ENCODE results near the gene STAB2.
"Not testable (repeated sequence)": the region's sequence is repeated elsewhere in the genome, so short reads cannot be mapped to it uniquely, and the experiment has no call there.

STAB2 gene

DNA sequence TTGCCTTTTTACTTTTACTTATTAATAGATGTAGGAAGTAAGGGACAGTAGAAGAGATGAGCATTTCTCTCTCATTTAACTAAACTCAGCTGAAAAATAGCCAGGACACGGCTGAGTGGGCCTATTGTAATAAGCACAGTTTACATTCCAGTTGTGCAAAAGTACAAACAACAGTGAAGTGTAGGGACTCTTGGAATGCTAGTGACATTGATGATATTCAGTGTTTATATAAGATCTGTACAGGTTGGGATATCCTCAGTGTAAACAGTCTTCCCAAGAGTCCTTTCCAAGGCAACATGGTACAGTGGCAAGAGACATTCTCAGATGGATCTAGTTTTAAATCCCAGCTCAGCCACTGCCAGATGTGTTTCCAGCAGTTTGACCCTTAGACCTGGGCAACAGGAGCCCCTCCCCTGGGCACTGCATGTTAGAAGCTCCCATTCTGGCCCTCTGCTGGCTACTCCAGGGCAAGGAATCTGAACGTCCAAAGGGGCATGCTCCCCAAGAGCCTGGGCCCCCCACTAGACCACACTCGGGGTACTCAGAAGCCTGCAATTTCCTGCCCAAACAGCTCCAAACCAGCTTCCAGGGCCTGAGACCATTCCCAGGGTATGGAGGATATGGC is 55.3 kb downstream of the STAB2 start:
- no peak overlapping the region for H3K27ac ChIP-seq
- TF ChIP-seq ZFX (IDR thresholded peaks at IDR 0.05; ENCODE audit: borderline replicate concordance) = no peak
- TF ChIP-seq, protein P1, sequence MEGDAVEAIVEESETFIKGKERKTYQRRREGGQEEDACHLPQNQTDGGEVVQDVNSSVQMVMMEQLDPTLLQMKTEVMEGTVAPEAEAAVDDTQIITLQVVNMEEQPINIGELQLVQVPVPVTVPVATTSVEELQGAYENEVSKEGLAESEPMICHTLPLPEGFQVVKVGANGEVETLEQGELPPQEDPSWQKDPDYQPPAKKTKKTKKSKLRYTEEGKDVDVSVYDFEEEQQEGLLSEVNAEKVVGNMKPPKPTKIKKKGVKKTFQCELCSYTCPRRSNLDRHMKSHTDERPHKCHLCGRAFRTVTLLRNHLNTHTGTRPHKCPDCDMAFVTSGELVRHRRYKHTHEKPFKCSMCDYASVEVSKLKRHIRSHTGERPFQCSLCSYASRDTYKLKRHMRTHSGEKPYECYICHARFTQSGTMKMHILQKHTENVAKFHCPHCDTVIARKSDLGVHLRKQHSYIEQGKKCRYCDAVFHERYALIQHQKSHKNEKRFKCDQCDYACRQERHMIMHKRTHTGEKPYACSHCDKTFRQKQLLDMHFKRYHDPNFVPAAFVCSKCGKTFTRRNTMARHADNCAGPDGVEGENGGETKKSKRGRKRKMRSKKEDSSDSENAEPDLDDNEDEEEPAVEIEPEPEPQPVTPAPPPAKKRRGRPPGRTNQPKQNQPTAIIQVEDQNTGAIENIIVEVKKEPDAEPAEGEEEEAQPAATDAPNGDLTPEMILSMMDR (IDR thresholded peaks at IDR 0.05) = no peak

DNA sequence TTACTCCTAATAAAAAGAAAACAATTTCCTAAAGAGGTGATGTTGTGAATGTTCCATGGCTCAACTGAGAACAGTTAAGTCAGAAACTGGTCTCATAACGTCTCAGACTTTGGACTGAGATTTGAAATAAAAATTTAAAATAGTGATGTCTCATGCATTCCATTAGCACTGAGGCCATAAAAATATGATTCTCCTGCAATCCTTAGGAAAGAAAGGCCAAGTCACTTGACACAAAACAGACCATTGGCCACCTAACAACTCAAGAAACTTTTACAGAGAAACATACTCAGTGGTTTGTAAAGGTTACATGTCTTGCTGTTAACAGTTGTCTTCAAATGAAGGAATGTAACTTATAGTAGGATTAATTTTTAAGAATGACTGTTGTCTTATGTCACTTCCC is 58.1 kb downstream of the STAB2 start:
- TF ChIP-seq, protein P1 (IDR thresholded peaks at IDR 0.05) = no peak
- TF ChIP-seq ZFX (IDR thresholded peaks at IDR 0.05; ENCODE audit: borderline replicate concordance) = no peak
- no peak overlapping the region for H3K27ac ChIP-seq

DNA sequence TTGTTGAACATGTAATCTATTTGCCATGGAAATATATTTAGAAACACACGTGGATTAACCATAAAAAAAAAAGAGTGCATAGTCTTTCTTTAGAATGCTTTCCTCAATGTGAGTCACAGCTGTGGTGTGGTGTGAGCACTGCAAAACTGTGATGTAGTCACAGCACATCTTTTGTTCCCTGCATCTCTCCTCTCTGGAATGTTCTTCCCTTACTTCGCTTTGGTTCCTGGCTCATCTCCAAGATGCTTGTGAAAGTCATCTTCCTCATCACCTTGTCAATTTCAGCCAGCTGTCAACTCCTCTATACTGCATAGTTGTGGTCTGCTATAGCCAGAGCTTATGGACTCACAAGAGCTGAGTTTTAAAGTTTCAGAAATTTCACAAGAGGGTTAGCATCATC is 60.2 kb downstream of the STAB2 start:
- TF ChIP-seq ZFX (IDR thresholded peaks at IDR 0.05; ENCODE audit: borderline replicate concordance) = no peak
- TF ChIP-seq, protein P1 (IDR thresholded peaks at IDR 0.05) = no peak
- no peak overlapping the region for H3K27ac ChIP-seq

DNA sequence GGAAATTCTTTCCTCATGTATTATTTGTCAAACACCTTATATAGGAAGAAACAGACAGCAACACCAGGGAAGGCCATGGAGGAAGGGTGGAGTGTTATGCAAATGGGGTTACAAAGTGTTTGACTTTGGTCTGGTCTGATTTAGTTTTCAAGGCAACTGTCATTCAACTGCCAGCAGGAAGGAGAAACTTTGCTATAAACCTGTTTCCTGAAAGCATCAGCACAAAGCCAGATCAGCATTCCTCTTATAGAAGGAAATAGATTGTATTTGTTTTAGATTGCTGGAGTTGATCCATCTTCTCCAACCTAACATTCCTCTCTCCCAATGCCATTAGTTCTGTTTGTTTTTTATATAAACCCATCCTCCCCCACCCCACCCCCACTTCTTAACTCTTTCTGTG is 65.7 kb downstream of the STAB2 start:
- H3K27ac ChIP-seq = no peak overlapping the region
- TF ChIP-seq ZFX (IDR thresholded peaks at IDR 0.05; ENCODE audit: borderline replicate concordance) = no peak
- TF ChIP-seq, protein P1 (IDR thresholded peaks at IDR 0.05) = no peak

DNA sequence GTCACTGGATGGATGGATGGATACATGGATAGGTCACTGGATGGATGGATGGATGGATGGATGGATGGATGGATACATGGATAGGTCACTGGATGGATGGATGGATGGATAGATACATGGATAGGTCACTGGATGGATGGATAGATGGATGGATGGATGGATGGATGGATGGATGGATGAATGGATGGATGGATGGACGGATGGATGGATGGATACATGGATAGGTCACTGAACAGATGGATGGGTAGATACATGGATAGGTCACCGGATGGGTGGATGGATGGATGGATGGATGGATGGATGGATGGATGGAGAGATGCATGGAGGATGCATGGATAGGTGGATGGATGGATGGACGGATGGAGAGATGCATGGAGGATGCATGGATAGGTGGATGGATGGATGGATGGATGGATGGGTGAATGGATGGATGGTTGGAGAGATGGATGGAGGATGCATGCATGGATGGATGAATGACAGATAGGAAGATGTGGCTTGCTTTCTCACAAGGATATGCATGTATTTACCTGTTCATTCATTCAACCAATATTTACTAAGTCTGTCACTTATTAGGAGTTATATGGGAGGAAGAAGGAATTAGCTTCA is 66.6 kb downstream of the STAB2 start:
- not testable (repeated sequence) for H3K27ac ChIP-seq

DNA sequence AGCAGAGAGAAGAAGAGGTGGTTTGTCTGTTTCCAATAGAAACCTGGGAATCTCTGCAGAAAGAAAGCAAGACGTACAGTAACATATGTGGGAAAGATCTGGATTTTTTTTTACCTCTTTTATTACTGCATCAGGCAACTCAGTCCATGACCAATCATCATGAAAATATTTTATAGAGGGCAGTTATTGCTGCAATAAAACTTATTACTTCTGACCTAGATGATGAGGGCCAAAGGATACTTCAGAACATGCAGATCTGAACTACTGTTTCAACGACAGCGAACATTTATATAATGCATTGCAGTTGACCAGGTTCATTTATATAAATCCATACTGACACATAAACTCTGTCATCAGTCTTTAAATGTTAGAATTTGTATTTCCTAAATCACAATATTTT is 67.7 kb downstream of the STAB2 start:
- no peak overlapping the region for H3K27ac ChIP-seq
- TF ChIP-seq ZFX (IDR thresholded peaks at IDR 0.05; ENCODE audit: borderline replicate concordance) = no peak
- TF ChIP-seq, protein P1 (IDR thresholded peaks at IDR 0.05) = no peak

DNA sequence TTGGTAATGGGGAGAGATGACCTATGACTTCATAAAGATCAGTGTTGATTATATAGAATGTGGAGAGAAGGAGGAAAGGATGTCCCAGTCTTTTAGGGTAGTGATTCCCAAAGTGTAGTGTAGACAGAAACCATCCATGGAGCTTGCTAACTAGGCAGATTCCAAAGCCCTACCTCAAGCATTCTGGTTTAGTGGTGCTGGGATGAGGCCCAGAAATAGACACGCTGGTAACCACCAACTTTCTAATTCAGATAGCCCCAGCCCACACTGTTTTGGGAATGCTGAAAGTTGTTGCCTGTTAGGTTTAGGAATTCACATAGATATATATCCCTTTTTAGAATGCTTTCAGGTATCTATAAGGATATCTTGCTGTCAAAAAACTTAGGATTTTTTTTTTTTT is 69.2 kb downstream of the STAB2 start:
- no peak for TF ChIP-seq ZFX (IDR thresholded peaks at IDR 0.05; ENCODE audit: borderline replicate concordance)
- TF ChIP-seq, protein P1 (IDR thresholded peaks at IDR 0.05) = no peak
- no peak overlapping the region for H3K27ac ChIP-seq

DNA sequence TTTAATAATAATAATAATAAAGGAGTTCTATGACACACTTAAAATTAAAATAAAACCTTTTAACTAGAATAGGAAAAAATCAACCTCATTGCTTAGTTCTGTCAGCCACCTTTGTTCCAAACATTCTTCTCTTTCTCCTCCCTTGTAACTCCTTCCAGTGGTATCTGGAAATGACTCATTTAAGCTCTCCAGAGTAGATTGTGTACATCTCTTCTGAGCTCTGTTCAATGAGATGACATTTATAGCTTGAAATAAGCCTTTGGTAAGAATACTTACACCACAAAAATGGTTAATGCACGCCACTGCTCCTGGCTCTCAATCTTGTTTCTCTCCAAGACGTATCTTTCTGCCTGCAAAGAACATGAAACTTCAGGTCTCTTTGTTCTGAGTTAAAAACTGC is 70.3 kb downstream of the STAB2 start:
- no peak overlapping the region for H3K27ac ChIP-seq
- TF ChIP-seq, protein P1 (IDR thresholded peaks at IDR 0.05) = no peak
- TF ChIP-seq ZFX (IDR thresholded peaks at IDR 0.05; ENCODE audit: borderline replicate concordance) = no peak
